GM12878 (cell line): ENCODE measurements around the gene NKIRAS1. TPM values are rescaled to one million over a fixed set of nuclear protein-coding genes. Genes with fewer than 3 reads are reported as not detected.

Experiments
- ATAC-seq: fragments of 200-7000 bp; cut with Tn5 transposase; 3 replicates; pipeline ENCODE4 v1.9.1; 2020; ENCODE audit warnings: mild to moderate bottlenecking, moderate library complexity
- BruUV-seq: library from RNA; stranded (reverse); fragments of 400-500 nt; replicated peaks from 2 replicates; lab custom pipeline; 2021; lab: Mats Ljungman, UMichigan
- CTCF ChIA-PET: fragments of 300-600 bp; sonication (Branson Sonifier 250); formaldehyde crosslinking; extraction: SDS; loops from one replicate; lab custom pipeline; 2021; ENCODE audit warnings: inconsistent platforms; lab: Yijun Ruan, JAX
- POLR2A ChIA-PET: fragments of 350-600 bp; formaldehyde crosslinking; extraction: SDS; loops from one replicate; lab custom pipeline; 2021; ENCODE audit warnings: inconsistent platforms; lab: Charles Lee
- RAD21 ChIA-PET: fragments of 300-600 bp; sonication (Branson Sonifier 250); formaldehyde crosslinking; loops from one replicate; lab custom pipeline; 2023; ENCODE audit warnings: antibody characterized with exemption; ENCODE audit not compliant: unreplicated experiment; lab: Charles Lee
- SMC1A ChIA-PET: fragments of 300-600 bp; sonication (Branson Sonifier 250); formaldehyde crosslinking; loops from one replicate; lab custom pipeline; 2023; ENCODE audit not compliant: unreplicated experiment, uncharacterized antibody; lab: Charles Lee
- DNase-seq: peaks from one replicate; pipeline ENCODE4 v3.0.0-alpha.2; 2011; ENCODE audit warnings: low read depth, low spot score
- FAIRE-seq: peaks from 3 replicates; lab custom pipeline; 2011; peaks lifted over from hg19 to GRCh38; lab: Jason Lieb, UNC
- H2AFZ ChIP-seq: 2 replicates; pipeline ENCODE4 v1.6.0; 2011; ENCODE audit warnings: low read depth, low read length, control low read depth; ENCODE audit not compliant: control insufficient read depth
- H3K27ac ChIP-seq: 2 replicates; pipeline ENCODE4 v1.5.1; 2011; ENCODE audit warnings: control low read depth; ENCODE audit not compliant: control insufficient read depth, insufficient read depth
- H3K27me3 ChIP-seq, 2 experiments: replicated peaks in 1 of 2; 2 replicates each; pipeline versions ENCODE4 v1.6.0 to v1.6.1; 2011; ENCODE audit warnings: low read length in 1 of 2; ENCODE audit not compliant: control insufficient read depth in 2 of 2, insufficient read depth in 2 of 2
- H3K36me3 ChIP-seq, 2 experiments: 2 replicates each; pipeline ENCODE4 v1.5.1; 2011; ENCODE audit warnings: low read length in 1 of 2; ENCODE audit not compliant: control insufficient read depth in 2 of 2, insufficient read depth in 2 of 2
- H3K4me1 ChIP-seq: 2 replicates; pipeline ENCODE4 v1.6.1; 2011; ENCODE audit warnings: mild to moderate bottlenecking, low read length, moderate library complexity, mixed read lengths; ENCODE audit not compliant: control insufficient read depth, insufficient read depth
- H3K4me2 ChIP-seq: 2 replicates; pipeline ENCODE4 v1.6.0; 2011; ENCODE audit warnings: control low read depth; ENCODE audit not compliant: control insufficient read depth, insufficient read depth
- H3K4me3 ChIP-seq: fragments of 200-600 bp; sonication (generic); 2 replicates; pipeline ENCODE4 v1.5.1; 2016
- H3K79me2 ChIP-seq: 2 replicates; pipeline ENCODE4 v1.6.0; 2011; ENCODE audit warnings: low read length; ENCODE audit not compliant: control insufficient read depth, insufficient read depth
- H3K9ac ChIP-seq: 2 replicates; pipeline ENCODE4 v1.8.0; 2011; ENCODE audit warnings: low read length, control low read depth, mixed read lengths; ENCODE audit not compliant: control insufficient read depth, insufficient read depth
- H3K9me3 ChIP-seq: replicated peaks from 3 replicates; pipeline ENCODE4 v1.5.1; 2011; ENCODE audit warnings: mild to moderate bottlenecking, low read length; ENCODE audit not compliant: control insufficient read depth, insufficient read depth
- H4K20me1 ChIP-seq: 2 replicates; pipeline ENCODE4 v1.6.0; 2011; ENCODE audit not compliant: control insufficient read depth, insufficient read depth
- HDAC6 ChIP-seq: fragments of 200-600 bp; sonication (generic); IDR thresholded peaks from one replicate; pipeline ENCODE4 v1.8.0; 2017; ENCODE audit warnings: antibody characterized with exemption; ENCODE audit not compliant: unreplicated experiment
- POU2F2 ChIP-seq: IDR thresholded peaks from 3 replicates; pipeline ENCODE4 v1.6.1; 2011; ENCODE audit warnings: low read depth, mild to moderate bottlenecking, low read length, borderline replicate concordance
- RB1 ChIP-seq: fragments of 450-650 bp; formaldehyde crosslinking; IDR thresholded peaks from 2 replicates; pipeline ENCODE4 v1.6.1; 2017; ENCODE audit warnings: mild to moderate bottlenecking, borderline replicate concordance
- RFX5 ChIP-seq: IDR thresholded peaks from 2 replicates; pipeline ENCODE4 v1.6.1; 2011; ENCODE audit warnings: low read depth, low read length, improper control_type of control experiment
- USF2 ChIP-seq: IDR thresholded peaks from 2 replicates; pipeline ENCODE4 v1.6.1; 2011; ENCODE audit warnings: low read depth, low read length, improper control_type of control experiment, borderline replicate concordance
- ZNF217 ChIP-seq: fragments of 450-650 bp; IDR thresholded peaks from 2 replicates; pipeline ENCODE4 v1.6.1; 2017; ENCODE audit warnings: antibody characterized with exemption, mild to moderate bottlenecking
- ZNF274 ChIP-seq: IDR thresholded peaks from one replicate; pipeline ENCODE4 v1.8.0; 2011; ENCODE audit not compliant: insufficient read length, insufficient read depth
- WGBS: methylation state at CpG from one replicate; pipeline ENCODE4 v1.1.6; 2016; ENCODE audit warnings: low lambda C conversion rate; ENCODE audit not compliant: insufficient replicate concordance, insufficient coverage; ENCODE audit errors: missing lambda C conversion rate; 5-methylcytosine and 5-hydroxymethylcytosine counted together
- in situ Hi-C: fragments of 300-500 bp; cut with MboI; formaldehyde crosslinking; loops from 9 replicates; pipeline ENCODE4 v1.14.3; 2018; ENCODE audit warnings: mixed read lengths
- intact Hi-C: fragments of 100-400 bp; cut with micrococcal nuclease; formaldehyde crosslinking; loops from one replicate; pipeline ENCODE4 v1.14.2; 2022; ENCODE audit not compliant: unreplicated experiment
- polyA plus RNA-seq, 11 experiments: library from polyadenylated mRNA; depleted of rRNA in 4 of 11; unstranded in 6 of 11; stranded (reverse) in 5 of 11; fragments of >200 nt; fragmentation: Nextera tagmentation in 4 of 11; fragmentation: Illumina TruSeq in 1 of 11; extraction: Ambion mirVana in 4 of 11; extraction: Trizol in 1 of 11; gene quantifications; 1 replicate in 1 of 11; 2 replicates in 10 of 11; pipeline versions ENCODE4 v1.2.1 to v1.2.3, GENCODE V29; 2011 to 2016; ENCODE audit warnings: inconsistent platforms in 2 of 11, missing spikeins in 2 of 11, low read depth in 1 of 11
- total RNA-seq, 4 experiments: library from RNA; depleted of rRNA in 3 of 4; stranded (reverse); fragments of >200 nt in 3 of 4; fragmentation: Illumina TruSeq in 1 of 4; extraction: Trizol in 1 of 4; gene quantifications; 2 replicates each; pipeline versions ENCODE4 v1.2.1 to v1.2.3, GENCODE V29; 2013 to 2021

NKIRAS1 gene
- total and polyA plus RNA-seq, 10 of the 15 experiments (the other 5 are each of a cell fraction or from before 2014, with no cell fraction given), result 7.1 to 17.9 (median 10.9) TPM

GRCh38 chr3:23875113-23875725 is 41.6 kb downstream of the NKIRAS1 start:
- no peak overlapping the region for H3K9ac ChIP-seq
- FAIRE-seq, result no peak
- RAD21 ChIA-PET, result interaction anchor here (1.4 kb wide), 1 partner anchor 18 kb away, joined by 3 read pairs; no protein-coding TSS in a partner anchor
- no peak for TF ChIP-seq HDAC6
- no peak for TF ChIP-seq ZNF274
- no peak for TF ChIP-seq RFX5
- TF ChIP-seq POU2F2, result no peak
- TF ChIP-seq USF2, result no peak
- no peak for TF ChIP-seq ZNF217
- TF ChIP-seq RB1, result no peak
- TF ChIP-seq, all 136 proteins: peak for 0
- H3K9me3 ChIP-seq, result no peaks in the 10 kb centered on the region
- in situ Hi-C loops (no loop called here), intact Hi-C loops (no loop called here)
- H3K4me3 ChIP-seq, result no peak overlapping the region
- ChIA-PET POLR2A (interaction anchor here (1.6 kb wide), 1 partner anchor 42 kb away, joined by 3 read pairs; the partner anchor contains the start of genes NKIRAS1 and RPL15), CTCF (interaction anchor here (1.3 to 2.3 kb wide), 5 partner anchors 13 to 41 kb away, joined by 5 to 13 read pairs (median 7); no protein-coding TSS in a partner anchor), SMC1A (interaction anchor here (0.8 to 1.8 kb wide), 5 partner anchors 13 to 122 kb away, joined by 3 to 5 read pairs (median 5); no protein-coding TSS in a partner anchor)
- H4K20me1 ChIP-seq, result no peaks in the 10 kb centered on the region
- no peak overlapping the region for H2AFZ ChIP-seq
- 61% methylated on average over 4 of the region's 4 CpGs for WGBS
- TSS peak; percentile 5 for BruUV-seq
- peaks cover 2 to 5% of the 10 kb centered on the region in 2 experiments; a peak in 3 of 4 replicates for H3K36me3 ChIP-seq
- ATAC-seq (peak; percentile 34), DNase-seq (no peak)
- H3K4me2 ChIP-seq, result no peak overlapping the region
- H3K4me1 ChIP-seq, result no peaks in the 10 kb centered on the region
- H3K27me3 ChIP-seq, result no peaks in the 10 kb centered on the region
- H3K27ac ChIP-seq, result no peak overlapping the region
- peaks cover 35% of the 10 kb centered on the region for H3K79me2 ChIP-seq
